DMS53 treated with DMSO at 0.1 percent for 48 hours (cell line): Measurements from ENCODE around the gene SIN3B.
"Not testable (repeated sequence)": the region's sequence is repeated elsewhere in the genome, so short reads cannot be mapped to it uniquely, and the experiment has no call there.

Source experiments
- DNase-seq: peaks from one replicate; lab custom pipeline; 2025; ENCODE audit not compliant: unreplicated experiment; lab: John Stamatoyannopoulos, UW

The SIN3B gene, protein sequence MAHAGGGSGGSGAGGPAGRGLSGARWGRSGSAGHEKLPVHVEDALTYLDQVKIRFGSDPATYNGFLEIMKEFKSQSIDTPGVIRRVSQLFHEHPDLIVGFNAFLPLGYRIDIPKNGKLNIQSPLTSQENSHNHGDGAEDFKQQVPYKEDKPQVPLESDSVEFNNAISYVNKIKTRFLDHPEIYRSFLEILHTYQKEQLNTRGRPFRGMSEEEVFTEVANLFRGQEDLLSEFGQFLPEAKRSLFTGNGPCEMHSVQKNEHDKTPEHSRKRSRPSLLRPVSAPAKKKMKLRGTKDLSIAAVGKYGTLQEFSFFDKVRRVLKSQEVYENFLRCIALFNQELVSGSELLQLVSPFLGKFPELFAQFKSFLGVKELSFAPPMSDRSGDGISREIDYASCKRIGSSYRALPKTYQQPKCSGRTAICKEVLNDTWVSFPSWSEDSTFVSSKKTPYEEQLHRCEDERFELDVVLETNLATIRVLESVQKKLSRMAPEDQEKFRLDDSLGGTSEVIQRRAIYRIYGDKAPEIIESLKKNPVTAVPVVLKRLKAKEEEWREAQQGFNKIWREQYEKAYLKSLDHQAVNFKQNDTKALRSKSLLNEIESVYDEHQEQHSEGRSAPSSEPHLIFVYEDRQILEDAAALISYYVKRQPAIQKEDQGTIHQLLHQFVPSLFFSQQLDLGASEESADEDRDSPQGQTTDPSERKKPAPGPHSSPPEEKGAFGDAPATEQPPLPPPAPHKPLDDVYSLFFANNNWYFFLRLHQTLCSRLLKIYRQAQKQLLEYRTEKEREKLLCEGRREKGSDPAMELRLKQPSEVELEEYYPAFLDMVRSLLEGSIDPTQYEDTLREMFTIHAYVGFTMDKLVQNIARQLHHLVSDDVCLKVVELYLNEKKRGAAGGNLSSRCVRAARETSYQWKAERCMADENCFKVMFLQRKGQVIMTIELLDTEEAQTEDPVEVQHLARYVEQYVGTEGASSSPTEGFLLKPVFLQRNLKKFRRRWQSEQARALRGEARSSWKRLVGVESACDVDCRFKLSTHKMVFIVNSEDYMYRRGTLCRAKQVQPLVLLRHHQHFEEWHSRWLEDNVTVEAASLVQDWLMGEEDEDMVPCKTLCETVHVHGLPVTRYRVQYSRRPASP

DNA sequence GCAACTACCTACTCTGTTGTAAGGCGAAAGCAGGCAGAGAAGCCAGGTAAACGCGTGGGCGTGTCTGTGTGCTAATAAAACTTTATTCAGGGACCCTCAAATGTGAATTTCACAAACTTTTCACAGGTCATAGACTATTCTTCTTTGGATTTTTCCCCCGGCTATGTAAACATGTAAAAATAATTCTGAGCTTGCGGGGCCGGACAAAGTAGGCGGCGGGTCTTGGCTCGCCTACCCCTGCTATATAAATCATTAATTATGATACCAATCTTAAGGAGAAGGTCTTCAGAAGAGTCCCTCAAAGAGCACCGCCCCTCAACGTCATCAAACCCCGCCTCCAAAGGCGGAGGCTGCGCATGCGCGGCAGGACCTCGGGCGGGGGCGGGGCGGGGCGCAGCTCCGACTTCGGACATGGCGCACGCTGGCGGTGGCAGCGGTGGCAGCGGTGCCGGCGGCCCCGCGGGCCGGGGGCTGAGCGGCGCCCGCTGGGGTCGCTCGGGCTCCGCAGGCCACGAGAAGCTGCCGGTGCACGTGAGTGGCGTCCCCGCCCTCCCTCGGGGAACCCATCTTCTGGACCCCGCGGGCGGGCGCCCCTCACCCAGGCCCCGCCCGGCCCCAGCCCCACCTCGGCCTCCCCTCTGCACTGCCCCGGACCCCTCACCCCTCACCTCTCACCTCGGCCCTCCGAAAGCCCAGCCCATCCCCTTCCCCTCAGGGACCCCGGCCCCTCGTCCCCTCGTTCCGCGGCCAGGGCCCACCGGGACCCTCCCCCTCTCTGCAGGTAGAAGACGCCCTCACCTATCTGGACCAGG is at the start of gene SIN3B:
TSS of gene SIN3B (plus strand) at position 389 of the 812 bp plus-strand sequence. CDS start at position 412, 23 bp downstream.
- peak; percentile 37 for DNase-seq

DNA sequence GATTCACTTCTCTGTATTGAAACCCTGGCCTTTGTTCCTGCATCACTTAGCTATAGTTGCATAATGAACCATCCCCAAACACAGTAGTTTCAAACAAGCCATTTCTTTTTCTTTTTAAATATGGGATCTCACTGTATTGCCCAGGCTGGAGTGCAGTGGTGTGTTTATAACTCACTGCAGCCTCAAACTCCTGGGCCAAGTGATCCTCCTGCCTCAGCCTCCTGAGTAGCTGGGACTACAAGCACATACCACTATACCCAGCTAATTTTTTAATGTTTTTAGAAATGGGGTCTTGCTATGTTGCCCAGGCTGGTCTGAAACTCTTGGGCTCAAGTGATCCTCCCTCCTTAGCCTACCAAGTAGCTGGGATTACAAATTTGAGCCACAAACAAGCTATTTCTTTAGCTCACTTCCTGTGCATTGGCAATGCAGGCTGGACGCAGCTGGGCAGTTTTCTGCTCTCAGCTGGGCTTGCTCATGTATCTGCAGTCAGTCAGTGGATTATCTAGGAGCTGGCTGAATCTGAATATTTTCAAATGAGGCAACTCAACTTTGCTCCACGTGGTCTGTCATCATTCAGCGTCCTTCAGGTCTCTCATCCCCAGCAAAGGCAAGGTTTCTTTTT is 49.5 kb upstream of the SIN3B start:
- DNase-seq = no peak

DNA sequence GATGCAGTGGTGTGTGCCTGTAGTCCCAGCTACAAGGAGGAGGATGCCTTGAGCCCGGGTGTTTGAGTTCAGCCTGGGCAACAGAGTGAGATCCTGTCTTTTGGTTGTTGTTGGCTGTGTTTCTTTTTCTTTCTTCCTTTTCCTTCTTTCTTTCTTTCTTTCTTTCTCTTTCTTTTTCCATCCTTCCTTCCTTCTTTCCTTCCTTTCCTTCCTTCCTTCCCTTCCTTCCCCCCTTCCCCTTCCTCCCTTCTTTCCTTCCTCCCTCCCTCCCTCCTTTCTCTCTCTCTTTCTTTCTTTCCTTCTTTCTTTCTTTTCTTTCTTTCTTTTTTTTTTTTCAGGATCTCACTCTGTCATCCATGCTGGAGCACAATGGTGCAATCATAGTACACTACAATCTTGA is 46.5 kb upstream of the SIN3B start:
- DNase-seq = no peak

GRCh38 chr19:16788479-16788878 is 40.7 kb upstream of the SIN3B start:
- DNase-seq = no peak

- DNase-seq = no peak
These were observed 40.0 kb upstream of the SIN3B start for GRCh38 chr19:16789238-16789637.

GRCh38 chr19:16790051-16790450 is 39.1 kb upstream of the SIN3B start:
- no peak for DNase-seq

GRCh38 chr19:16791942-16792341 is 37.3 kb upstream of the SIN3B start:
- DNase-seq = no peak

GRCh38 chr19:16794456-16795441 is 34.4 kb upstream of the SIN3B start:
- no peak for DNase-seq

DNA sequence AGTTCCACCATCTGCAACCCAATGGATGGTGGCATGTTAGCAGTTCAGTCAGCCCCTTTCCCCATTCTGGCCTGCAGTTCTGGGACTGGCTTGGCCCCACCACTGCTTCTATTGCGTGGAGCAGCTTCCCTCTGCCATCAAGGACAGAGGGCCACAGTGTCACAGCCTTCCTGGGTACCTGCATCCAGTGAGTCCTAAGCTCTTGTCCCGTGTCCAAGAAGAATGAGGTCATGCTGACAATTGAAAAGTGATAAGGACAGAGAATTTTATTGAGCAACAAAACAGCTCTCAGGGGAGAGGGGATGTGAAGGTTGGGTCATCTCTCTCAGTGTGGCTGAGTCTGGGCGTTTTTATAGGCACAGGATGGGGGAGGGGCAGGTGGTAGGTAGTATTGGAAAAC is 33.5 kb upstream of the SIN3B start:
- DNase-seq = no peak

DNA sequence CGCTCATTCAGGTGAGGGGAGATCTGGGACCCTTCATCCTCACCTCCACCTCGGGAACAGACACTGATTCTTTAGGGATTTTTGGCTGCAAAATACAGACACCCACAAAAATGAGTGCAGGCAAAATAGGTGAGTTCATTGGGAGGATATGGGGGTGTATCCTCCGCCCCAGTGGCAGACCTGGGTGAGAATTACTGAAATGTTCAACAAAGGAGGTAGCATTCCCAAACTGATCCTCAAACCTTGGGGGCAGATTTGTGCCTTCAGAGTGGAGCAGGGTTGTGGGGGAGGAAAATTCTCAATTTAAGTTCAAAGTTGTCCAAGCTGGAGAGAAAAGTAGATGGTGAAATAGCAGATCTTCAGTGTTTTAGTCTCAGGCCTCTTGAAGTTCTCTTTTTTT is 31.3 kb upstream of the SIN3B start:
- DNase-seq = no peak

- not testable (repeated sequence) for DNase-seq
These were observed 30.9 kb upstream of the SIN3B start for GRCh38 chr19:16798326-16798725.

DNA sequence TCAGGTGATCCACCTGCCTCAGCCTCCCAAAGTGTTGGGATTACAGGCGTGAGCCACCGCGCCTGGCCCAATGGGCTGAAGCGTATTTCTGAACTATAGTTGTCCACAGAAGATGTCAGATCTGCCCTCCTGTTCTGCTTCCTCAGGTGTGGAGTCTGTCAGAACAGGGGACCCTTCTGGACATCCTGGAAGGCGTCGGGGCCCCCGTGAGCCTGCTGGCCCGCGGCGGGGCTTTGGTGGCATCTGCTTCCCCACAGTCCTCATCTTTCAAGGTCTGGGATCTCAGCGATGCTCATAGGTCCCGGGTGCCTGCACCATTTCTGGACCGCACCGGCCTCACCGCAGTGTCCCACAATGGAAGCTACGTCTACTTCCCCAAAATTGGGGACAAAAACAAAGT is 29.5 kb upstream of the SIN3B start:
- DNase-seq = no peak

GRCh38 chr19:16801600-16802013 is 27.6 kb upstream of the SIN3B start:
- DNase-seq = no peak

- DNase-seq = no peak
These were observed 25.0 kb upstream of the SIN3B start for GRCh38 chr19:16804176-16804575.

DNA sequence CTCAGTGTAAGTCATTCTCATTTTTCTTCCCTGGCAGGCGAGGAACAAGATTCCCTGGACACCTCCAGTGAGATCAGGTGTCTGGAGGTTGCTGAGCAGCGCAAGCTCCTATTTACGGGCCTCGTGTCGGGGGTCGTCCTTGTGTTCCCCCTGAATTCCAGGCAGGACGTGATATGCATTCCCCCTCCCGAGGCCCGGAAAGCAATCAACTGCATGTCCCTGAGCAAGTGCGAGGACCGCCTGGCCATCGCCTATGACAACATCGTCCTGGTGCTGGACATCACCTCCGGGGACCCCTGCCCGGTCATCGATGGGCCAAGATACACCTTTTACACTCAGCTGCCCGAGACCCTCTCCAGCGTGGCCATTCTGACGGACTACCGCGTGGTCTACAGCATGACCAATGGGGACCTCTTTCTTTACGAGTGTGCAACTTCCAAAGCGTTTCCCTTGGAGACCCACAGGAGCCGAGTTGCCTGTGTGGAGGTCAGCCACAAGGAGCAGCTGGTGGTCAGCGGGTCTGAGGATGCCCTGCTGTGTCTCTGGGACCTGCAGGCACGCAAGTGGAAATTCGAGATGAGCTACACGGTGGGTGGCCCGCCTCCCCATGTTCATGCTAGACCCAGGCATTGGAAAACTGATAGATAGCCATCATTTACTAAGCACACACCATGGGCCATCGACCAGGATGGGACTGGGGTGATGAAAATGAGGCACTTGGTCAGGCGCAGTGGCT is 21.5 kb upstream of the SIN3B start:
- no peak for DNase-seq

DNA sequence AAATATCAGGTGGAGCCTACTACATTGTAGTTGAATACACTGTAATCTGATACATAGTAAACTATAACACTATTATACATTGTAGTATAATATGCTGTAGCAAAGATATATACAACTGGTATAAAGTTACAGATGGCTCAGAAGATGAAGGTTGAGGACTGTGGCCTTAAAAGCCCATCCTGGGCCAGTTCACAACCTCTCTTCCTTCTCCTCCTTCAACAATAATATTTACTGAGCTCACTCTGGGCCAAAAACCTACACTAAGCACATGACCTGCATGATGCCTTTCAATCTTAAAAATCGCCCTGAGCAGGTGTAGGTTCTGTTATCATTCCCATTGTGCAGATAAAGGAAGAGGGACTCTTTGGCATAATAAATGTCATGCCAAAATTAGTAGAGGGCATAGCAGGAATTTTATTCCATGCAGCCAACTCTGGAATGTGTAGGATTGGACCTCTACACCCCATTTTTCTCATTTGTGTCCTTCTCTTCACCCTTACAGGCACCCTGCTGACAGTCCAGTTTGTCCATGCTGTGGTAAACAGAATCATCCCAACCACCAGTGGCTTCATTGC is 14.6 kb upstream of the SIN3B start:
- no peak for DNase-seq

DNA sequence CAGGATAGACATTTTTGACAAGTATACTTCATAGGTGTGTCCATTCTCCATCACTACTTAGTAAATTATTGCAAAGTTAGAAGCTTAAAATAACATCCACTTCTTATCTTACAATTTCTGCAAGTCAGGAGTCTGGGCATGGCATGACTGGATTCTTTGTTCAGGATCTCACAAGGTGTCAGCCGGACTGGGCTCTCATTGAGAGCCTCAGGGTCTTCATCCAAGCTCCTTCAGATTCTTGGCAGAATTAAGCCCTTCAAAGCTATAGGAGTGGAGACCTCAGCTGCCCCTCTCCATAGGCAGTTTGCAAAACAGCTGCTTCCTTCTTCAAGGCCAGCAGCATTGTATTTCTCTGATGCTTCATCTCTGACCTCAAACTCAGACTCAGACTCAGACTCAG is 9.1 kb upstream of the SIN3B start:
- DNase-seq = no peak

- DNase-seq = no peak
These were observed 8.1 kb upstream of the SIN3B start for GRCh38 chr19:16821081-16821480.
